Measurements from ENCODE around the gene SCGB3A1. TPM values are rescaled to one million over a fixed set of nuclear protein-coding genes. Genes with fewer than 3 reads are reported as not detected.

SCGB3A1 gene
- total RNA-seq, 4 donors from 2014 or later, result not detected

- no peaks in the 10 kb centered on the region for H3K36me3 ChIP-seq
- in situ Hi-C loops (cut with MboI; ENCODE audit: low sequenced_read_pairs in 4 of 4), result no loop called here
- ATAC-seq, result no peak
- no peaks in the 10 kb centered on the region for H3K9me3 ChIP-seq
- intact Hi-C loops (cut with DNase I; ENCODE audit: low total_unique reads), result no loop called here
- no peak for DNase-seq
- H3K4me1 ChIP-seq, result no peaks in the 10 kb centered on the region
- no peak overlapping the region for H3K27ac ChIP-seq
- no peak overlapping the region for H3K4me3 ChIP-seq
- H3K27me3 ChIP-seq, result no peaks in the 10 kb centered on the region
- TF ChIP-seq POLR2A (IDR thresholded peaks at IDR 0.05) (no peak), CTCF (IDR thresholded peaks at IDR 0.05 in 4 of 5, conservative IDR thresholded peaks at IDR 0.05 in 1 of 5) (no peak)
Observed at GRCh38 chr5:180631549-180632383, 40.5 kb upstream of the SCGB3A1 start.

- Histone ChIP-seq H3K36me3 (no peaks in the 10 kb centered on the region), H3K27me3 (no peaks in the 10 kb centered on the region), H3K4me1 (no peaks in the 10 kb centered on the region), H3K27ac (no peak overlapping the region), H3K4me3 (no peak overlapping the region), H3K9me3 (no peaks in the 10 kb centered on the region)
- intact Hi-C loops (cut with DNase I; ENCODE audit: low total_unique reads), result no loop called here
- ATAC-seq, result no peak
- in situ Hi-C loops (cut with MboI; ENCODE audit: low sequenced_read_pairs in 4 of 4), result no loop called here
- no peak for DNase-seq
- TF ChIP-seq POLR2A (IDR thresholded peaks at IDR 0.05) (no peak), CTCF (IDR thresholded peaks at IDR 0.05 in 4 of 5, conservative IDR thresholded peaks at IDR 0.05 in 1 of 5) (no peak)
Observed at GRCh38 chr5:180630426-180630825, 39.1 kb upstream of the SCGB3A1 start.

- ATAC-seq, result no peak
- H3K27me3 ChIP-seq, result no peaks in the 10 kb centered on the region
- no peaks in the 10 kb centered on the region for H3K36me3 ChIP-seq
- no peaks in the 10 kb centered on the region for H3K4me1 ChIP-seq
- in situ Hi-C loops (cut with MboI; ENCODE audit: low sequenced_read_pairs in 4 of 4) (no loop called here), intact Hi-C loops (cut with DNase I; ENCODE audit: low total_unique reads) (no loop called here)
- H3K4me3 ChIP-seq, result no peak overlapping the region
- H3K27ac ChIP-seq, result no peak overlapping the region
- no peak for DNase-seq
- H3K9me3 ChIP-seq, result no peaks in the 10 kb centered on the region
- TF ChIP-seq CTCF (IDR thresholded peaks at IDR 0.05 in 4 of 5, conservative IDR thresholded peaks at IDR 0.05 in 1 of 5) (no peak), POLR2A (IDR thresholded peaks at IDR 0.05) (no peak)
Observed at GRCh38 chr5:180629831-180630382, 38.6 kb upstream of the SCGB3A1 start.

DNA sequence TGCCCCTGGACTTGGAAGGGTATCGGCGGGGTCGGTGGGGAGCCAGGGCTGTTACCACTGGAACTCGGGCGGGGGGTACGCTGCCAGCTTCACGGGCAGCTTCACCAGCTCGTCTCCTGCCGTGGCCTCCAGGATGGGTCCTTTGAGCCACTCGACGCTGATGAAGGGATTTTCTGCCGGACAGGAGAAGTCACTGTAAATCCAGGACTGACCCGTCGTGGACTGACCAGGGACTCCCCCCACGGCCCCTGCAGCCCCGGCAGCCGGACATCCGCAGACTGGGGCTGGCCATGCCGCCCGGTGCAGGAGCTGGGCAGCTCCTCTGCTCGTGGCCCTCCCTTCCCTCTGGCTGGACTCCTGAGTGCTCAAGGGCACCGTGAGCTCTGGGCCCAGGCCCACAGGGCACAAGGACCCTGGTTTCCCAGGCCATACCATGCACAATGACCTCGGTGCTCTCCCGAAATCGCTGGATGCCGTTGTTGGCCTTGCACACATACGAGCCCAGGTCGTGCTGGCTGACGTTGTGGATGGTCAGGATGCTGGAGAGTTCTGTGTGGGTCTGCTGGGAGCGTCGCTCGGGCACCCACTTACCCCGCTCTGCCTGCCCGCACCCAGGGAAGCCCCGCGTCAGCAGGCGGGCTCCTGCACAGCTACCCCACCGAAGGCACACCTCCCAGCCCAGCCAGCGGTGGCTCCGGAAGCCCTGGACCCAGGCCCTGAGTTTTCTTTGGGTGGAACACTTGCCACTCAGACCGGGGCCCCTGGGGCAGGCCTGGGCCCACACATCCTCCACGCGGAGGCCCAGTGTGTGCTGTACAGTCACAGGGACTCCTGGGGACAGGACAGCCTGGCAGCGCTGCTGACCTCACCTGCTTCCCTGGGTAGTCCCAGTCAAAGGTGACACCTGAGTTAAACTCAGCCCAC lies 37.8 kb upstream of the SCGB3A1 start:
- H3K36me3 ChIP-seq, result no peaks in the 10 kb centered on the region
- no peak overlapping the region for H3K27ac ChIP-seq
- ATAC-seq, result no peak
- H3K9me3 ChIP-seq, result no peaks in the 10 kb centered on the region
- intact Hi-C loops (cut with DNase I; ENCODE audit: low total_unique reads), result no loop called here
- no peaks in the 10 kb centered on the region for H3K4me1 ChIP-seq
- TF ChIP-seq CTCF (IDR thresholded peaks at IDR 0.05 in 4 of 5, conservative IDR thresholded peaks at IDR 0.05 in 1 of 5), result no peak
- TF ChIP-seq POLR2A (IDR thresholded peaks at IDR 0.05), result no peak
- DNase-seq, result no peak
- in situ Hi-C loops (cut with MboI; ENCODE audit: low sequenced_read_pairs in 4 of 4), result no loop called here
- H3K4me3 ChIP-seq, result no peak overlapping the region
- H3K27me3 ChIP-seq, result no peaks in the 10 kb centered on the region
